Dermis blood vessel endothelial cell (primary cell): Measurements from ENCODE around the gene IGFLR1. TPM values are rescaled to one million over a fixed set of nuclear protein-coding genes. Genes with fewer than 3 reads are reported as not detected.

ENCODE experiments used
- DNase-seq: peaks from one replicate; pipeline ENCODE4 v3.0.0; 2010
- total RNA-seq: library from RNA; depleted of rRNA; stranded (reverse); fragments of >200 nt; gene quantifications from 2 replicates; pipeline ENCODE4 v1.2.3, GENCODE V29; 2014

The IGFLR1 gene
- total RNA-seq, 1 donor from 2014 or later: 1.9 TPM

DNA sequence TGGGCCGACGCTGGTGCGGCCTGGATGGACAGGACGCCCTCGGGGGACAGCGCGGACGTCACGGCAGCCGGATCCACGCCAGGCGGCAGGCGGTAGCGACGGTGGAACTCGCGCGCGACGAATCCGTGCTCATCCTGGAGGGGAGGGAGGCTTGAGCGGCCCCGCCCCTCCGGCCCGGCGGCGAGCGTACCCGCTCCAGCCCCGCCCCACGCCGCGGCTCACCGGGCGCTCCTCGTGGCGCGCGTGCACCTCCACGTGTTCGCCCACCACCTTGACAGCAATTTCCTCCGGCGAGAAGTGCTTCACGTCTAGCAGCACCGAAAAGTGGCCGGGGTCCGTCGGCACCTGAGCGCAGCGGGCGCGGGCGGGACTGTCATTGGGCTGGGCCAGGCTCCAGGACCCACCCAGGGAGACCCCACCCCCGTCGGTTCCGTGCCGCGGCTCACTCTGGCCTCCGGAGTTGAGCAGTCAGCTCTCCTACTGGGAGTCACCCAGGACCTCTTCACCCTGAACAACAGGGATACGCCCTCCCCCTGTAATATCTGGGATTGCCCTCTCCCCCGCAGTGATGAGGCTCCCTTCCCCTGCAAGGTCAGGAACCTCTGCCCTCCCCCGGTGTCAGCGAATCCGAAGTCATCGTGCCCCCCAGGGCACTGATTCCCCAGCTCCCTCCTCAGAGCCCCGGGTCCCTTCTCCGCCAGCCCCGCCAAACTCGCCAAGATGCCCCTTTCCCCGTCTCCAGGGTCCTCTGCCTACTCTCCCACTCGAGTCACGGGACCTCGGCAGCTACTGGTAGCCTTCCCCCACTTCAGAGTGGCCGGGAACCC, 13.5 kb upstream of the IGFLR1 start:
- DNase-seq: peak; percentile 12

DNA sequence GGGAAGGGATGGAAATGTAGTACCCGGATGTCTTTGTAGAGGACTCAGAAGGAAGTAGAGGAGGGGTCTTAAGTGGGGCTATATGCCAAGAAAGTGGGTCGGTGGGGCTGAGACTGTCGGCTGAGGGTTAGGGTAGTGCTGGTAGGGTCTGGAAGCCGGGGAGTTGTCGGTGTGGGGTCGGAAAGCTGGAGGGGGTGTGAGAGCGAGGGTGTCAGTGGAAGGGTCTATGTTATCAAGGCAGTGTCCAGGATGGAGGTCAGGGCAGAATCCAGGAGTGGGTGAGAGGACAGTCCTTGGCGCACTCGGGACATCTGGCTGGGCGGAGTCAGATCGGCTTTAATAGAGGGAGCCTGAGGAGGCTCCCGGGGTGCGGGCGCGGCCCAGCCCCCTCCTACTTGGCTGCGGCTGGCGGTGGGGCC, 12.9 kb upstream of the IGFLR1 start:
- DNase-seq: no peak

DNA sequence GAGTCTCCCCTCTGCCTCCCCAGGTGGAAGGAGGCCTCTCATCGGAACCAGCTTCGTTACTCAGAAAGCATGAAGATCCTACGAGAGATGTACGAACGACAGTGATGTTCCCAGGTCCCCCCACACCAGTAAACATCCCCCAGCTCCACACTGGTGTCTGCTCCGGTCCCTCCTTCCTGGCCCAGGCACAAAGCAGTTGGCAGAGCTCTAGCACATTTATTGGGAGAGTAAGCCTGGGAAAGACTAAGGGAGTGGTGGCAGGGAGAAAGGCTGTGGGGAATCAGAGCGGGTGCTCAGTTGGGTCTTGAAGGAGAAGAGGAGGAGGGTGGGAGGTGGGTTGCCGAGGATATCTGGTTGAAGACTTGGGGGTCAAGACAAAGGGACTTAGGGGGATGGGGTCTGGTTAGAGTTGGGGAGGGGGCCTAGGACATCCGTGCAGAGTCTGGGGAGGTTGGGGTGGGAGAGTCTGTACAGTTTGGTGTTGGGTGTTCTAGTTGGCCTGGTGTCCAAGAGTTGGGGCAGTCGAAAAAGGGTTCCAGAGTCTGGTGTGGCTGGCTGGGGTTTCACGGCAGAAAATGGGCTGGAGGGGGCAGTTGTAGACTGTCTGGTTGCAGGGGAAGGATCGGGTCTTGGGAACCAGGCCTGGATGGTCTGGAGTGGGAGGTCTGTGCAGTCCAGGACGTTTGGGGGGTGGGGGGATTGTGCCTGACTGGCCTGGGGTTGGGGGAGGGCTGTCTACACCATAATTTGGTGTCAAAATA, 12.3 kb upstream of the IGFLR1 start:
- DNase-seq: no peak

DNA sequence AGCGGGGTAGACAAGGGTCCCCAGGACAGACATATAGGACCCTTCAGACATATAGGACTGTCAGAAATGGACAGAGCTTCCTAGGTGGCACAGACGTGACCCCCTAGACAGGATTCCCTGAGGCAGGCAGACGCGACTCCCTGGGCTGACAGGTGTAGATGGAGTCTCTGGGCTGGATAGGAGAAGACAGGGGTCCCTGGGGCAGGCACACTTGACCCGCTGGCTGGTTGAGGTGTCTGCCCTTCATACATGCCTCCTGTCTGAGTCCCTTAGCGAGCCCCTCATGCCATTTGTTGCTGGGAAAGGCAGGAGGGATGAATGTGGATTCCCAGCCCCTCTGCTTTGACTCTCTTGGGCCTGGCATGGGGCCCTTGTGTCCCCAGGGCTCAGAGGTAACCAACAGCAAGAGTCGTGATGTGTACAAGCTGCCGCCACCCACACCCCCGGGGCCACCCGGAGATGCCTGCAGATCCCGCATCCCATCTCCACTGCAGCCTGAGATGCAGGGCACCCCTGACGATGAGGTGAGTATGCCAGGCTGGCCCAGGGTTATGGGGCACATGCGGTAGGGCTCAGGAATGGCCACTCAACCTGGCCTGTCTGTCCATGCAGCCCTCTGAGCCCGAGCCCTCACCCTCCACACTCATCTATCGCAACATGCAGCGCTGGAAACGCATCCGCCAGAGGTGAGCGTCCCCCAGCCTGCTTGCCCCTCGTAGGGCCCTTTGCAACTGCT, 11.6 kb upstream of the IGFLR1 start:
- no peak for DNase-seq

DNA sequence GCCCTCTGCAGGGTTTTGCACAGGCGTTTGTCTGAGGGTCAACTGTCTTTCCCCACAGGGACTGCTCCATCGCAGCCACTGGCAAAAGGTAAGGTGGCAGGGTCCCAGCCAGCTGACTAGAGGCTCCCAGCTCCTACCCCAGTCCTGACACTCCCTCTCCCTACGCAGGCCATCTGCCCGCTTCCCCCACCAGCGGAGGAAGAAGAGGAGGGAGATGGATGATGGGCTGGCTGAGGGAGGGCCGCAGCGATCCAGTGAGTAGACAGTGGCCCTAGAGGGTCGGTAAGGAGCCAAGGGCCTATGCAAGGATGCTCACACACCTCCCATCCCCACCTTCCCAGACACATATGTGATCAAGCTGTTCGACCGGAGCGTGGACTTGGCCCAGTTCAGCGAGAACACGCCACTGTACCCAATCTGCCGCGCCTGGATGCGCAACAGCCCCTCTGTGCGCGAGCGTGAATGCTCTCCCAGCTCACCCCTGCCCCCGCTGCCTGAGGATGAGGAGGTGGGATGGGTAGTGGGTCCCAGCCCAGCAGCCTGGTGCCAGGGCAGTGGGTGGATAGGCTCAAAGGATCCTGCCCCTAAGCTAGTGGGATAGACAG, 10.6 kb upstream of the IGFLR1 start:
- DNase-seq: no peak

DNA sequence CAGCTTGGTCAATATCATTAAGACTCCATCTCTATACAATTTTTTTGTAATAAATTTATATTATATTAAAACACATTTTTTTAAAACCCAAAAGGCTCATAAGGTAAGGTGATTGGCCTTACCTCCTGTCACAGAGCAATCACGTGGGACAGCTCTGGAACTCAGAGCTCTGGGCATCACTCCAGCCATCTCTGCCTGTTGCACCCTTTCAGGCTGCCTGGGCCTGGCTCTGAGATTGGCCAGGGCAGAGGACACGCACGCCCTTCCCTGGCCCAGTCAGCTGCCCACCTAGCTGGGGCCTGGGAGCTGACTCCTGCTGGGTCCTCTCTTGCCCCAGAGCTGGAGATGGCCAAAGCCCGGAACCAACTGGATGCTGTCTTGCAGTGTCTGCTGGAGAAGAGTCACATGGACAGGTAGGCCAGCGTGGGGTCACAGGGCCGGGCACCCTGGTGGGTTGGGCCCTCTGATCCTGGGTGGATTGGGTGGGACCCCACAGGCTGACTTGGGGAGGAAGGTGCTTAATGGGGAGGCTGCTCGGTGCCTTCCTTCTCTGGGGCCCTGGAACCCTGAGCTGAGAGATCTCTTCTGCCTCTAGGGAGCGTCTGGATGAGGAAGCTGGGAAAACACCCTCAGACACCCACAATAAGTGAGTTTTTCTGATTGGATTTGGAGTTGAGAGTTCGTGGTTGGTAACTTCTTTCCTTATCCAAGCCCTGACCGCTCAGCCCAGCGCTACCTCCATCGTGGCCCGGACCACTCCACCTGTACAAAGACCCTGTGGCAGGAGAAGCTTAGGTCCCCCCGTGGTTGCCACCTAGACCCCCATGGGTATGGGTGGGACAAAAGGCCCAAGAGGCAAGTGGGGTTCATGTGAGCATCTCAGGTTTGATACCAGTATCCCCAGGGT, 9.8 kb upstream of the IGFLR1 start:
- DNase-seq: no peak

DNA sequence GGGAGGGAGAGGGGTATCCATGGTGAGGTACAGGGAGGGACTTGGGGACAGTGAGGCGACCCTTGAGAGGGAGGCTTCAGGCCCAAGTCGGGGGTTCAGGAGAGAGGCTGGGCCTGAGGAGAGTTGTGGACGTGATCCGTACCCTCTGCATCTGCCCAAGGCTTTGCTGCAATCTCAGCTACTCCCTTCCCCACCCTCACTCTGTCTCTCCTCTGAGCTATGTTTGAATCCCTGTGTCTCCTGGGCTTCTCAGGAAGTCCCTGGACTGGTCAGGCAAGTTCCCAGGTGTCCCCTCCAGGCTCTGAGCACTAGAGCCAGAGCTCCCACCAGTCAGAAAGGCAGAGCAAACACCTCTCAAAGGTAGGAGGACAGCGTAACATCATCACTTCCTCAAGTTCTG, 7.9 kb upstream of the IGFLR1 start:
- no peak for DNase-seq

DNA sequence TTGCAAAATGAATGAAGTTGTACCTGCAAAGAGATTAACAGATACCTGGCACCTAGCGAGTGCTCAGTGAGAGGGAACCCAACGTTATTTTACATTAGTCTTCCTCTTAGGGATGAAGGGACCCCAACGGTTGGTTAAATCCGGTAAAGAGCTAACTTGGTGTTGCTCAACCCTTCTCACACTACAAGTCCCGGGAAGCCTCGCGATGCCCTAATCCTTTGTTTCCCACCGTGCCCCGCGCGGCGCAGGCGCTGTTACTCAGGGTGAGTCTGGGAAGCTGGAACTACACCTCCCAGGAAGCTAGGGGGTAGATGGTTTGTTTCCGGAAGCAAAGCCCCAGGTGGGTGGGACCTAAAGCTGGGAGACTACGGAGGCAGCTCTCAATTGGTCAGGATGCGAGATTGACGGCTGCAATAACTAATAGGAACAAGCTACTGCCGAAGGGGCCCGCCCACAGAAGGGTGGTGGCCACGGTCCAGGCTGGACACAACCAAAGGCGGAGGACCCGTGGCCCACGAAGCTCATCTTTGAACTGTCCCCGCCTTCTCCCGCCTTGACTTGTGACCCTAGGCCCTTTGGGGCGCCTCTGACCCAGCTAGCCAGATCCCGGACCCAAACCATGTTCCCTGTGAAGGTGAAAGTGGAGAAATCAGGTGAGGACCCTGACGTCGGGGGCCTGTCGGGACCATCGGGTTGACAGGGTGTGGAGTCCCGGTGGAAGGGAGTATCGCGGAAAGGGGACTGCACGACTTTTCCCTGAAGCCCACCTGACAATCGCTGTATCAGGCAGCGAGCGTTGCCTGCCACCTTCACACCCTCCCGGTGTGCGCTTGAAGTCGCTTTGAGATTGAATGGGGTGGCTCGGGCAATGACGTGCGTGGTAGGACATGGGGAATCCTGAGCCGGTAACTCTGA, 6.1 kb upstream of the IGFLR1 start, which contains the start of gene LIN37:
LIN37 (plus strand) TSS at position 471 of the 915 bp plus-strand sequence; CDS start at position 620, 149 bp downstream.
- DNase-seq: peak; percentile 100

DNA sequence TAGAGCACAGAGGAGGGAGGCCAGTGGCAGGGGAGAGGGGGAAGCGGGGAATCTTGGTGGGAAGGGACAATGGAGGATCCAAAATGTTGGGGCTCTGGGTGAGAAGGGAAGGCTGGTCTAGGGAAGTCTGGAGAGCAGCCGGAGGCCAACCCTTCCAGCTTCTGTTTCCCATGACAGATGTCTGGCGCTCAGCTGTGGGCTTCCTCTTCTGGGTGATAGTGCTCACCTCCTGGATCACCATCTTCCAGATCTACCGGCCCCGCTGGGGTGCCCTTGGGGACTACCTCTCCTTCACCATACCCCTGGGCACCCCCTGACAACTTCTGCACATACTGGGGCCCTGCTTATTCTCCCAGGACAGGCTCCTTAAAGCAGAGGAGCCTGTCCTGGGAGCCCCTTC, 4.3 kb upstream of the IGFLR1 start:
- no peak for DNase-seq

DNA sequence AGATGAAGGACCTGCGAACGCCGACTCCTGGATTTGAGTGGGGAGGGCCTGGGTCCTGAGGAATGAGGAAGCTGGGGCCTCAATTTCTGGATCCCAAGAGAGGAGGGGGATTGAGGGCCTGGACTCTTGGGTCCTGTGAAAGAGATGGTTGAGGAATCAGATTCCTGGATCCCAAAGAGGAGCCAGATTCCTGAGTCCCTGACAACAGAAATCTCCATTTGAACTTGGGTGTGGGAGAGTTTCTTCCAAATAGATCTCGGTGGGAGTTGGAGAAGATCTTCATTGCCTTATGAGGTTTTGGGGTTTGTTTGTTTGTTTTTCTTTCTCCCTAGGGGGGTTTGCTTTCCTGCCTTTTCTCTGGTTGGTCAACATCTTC, 3.8 kb upstream of the IGFLR1 start:
- DNase-seq: no peak

DNA sequence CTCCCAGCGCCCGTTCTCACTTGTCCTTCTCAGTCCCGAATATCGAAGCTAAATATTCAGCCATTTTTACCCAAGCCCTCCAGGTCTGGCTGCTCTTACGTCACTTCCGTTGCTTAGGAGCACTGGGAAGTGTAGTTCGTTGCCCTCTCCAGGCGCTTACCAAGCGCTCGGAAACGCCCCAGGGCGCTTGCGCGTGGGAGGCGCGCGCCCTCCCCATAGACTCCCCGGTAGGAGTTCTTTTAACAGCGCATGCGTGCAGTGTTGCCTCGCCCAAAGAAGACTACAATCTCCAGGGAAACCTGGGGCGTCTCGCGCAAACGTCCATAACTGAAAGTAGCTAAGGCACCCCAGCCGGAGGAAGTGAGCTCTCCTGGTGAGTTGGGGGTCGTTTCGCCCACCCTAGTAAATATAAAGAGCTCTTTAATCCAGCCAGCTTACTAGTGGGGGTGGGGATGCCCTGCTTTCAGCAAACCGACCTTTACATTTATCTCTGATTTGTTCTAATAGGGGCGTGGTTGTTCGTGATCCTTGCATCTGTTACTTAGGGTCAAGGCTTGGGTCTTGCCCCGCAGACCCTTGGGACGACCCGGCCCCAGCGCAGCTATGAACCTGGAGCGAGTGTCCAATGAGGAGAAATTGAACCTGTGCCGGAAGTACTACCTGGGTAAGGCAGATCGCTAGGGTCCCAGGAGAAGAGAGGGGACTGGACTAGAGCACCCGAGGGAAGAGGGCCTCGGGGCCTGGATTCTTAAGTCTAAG, 3.3 kb upstream of the IGFLR1 start, which contains the start of the genes PSENEN and U2AF1L4:
PSENEN (plus strand) TSS at position 324 of the 759 bp plus-strand sequence; CDS start at position 604, 280 bp downstream.
U2AF1L4 (minus strand) TSS at position 91 of the 759 bp plus-strand sequence; CDS start at position 64, 27 bp downstream.
- peak; percentile 100 for DNase-seq

DNA sequence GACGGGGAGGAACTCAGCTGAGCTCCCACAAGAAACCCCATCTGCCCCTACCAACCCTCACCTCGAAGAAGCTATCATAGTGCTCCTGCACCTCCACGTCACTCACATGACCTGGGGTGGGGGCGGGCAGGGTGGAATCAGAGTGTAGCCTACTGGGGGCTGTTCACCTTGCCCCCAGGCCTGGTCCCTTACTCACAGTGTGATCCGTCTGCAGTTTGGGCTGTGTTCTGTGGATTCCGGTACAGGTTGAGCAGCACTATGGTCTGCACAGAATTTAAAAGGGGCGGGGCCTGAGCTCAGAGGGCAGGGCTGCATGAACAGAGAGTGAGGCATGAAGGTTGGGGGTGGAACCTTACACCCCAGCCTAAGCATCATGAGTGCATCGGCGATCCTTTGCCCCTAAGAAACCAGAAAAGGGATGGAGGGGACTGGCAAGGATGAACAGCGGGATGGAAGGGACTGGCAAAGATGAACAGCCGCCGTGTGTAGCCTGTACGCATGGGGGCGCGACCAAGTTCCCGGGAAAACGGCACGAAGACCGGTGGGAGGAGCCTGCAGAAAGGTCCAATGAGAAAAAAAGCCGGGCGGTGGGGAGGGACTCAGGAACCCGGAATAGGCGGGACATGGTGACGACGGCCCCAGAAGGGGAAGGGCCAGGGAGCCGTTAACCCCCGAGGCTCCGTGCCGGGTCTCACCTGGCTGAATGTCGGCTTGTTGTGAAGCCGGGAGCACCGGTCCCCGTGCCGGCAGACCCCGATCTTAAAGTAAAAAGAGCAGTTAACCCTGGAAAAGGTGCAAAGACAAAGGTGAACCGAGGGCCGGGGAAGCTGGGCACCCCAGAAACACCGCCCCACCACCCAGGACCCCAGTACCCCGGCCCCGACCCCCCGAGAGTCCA, 2.4 kb upstream of the IGFLR1 start:
- peak; percentile 97 for DNase-seq

DNA sequence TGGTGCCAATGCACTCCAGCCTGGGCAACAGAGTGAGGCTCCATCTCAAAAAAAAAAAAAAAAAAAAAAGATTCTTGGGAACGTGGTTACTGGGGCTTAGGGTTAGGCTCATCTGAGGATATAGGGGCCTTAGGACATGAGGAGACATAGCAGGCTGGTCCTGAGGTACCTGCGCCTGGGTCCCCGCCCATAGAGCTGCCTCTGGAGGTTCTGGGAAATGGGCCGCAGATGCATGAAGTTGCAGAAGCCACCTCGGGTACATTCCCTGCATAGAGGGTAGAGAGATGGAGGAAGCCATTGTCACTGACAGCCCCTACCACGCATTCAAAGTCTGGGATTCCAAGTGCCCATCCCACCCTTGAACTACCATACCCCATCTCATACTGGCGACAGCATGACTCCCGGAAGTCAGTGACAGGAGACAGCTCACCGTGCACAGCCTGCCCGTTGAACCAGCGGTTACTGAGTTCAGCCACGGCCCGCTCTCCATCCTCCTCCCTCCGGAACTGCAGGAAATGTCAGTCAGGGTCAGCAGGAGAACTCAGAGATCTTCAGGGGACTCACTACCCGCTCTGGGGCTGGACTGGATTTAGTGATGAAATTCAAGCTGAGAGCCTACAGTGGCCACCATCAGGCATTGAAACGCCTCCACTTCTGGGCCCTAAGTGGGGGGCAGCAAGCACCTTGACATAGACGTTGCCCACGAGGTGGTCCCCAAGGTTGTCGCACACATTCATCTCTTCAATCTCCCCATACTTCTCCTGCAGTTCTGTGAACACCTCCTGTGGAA, 1.6 kb upstream of the IGFLR1 start:
- no peak for DNase-seq

DNA sequence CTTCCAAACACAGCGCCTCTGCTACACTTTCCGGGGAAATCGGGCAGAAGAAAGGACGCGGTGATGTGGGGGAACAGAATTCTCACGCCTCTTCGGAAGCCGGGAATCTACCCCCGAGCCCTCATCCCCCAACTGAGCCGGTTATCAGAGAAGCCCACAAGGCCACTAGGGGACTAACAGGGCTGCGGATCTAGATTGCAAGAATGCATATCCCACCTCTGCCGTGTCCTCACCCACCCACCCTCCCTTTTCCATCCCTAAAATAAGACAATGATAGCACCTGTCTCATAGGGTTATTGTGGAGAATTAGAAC, 1.1 kb downstream of the IGFLR1 start:
- DNase-seq: no peak

DNA sequence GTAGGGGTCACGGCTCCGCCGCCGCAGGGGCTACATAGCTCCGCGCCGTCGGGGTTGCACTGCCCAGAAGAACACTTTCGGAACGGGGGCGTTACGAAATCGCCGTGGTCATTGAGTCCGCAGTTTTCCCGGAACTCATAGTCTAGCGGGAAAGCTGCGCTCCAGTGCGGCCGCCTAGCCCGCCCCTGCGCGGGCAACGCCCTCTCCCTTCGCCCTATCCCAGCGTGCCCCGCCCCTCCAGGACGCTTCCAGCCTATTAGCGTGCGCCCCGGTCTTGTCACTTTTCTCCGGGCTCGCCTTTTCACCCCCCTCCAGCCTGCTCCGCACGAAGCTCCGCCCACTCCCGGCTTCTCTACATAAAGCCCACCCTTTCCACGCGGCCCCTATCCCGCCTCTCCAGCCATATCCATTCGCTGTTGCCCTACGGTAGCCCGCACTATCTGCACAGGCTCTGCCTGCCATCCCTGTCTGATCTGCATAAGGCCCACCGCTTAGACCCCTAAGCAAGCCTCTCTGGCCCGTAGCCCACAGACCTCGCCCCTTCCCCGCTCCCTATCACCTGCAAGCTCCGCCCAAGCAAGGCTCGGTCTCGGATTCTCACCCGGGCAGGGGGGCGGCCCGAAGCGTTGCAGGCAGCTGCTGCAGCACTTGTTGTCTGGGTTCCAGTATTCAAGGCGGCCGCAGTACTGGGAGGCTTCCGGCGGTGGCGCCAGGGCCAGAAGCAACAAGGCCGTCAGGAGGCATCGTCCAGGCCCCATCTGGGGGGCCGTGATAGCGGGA, 1.6 kb downstream of the IGFLR1 start:
- DNase-seq: peak; percentile 96

DNA sequence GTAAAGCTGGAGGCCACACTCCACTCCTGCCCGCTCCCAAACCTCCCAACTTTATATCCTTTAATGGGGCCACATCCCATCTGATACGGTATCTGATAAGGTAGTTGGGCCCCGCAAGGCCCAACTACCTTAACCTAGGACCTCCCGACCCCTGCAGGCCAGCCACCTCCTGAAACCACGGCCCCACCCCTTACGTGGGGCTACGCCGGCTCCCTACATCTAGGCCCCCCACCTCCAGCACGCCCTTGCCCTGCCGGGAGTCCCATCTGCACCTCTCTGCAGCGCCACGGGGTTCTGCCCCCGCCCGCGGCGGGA, 2.2 kb downstream of the IGFLR1 start:
- DNase-seq: no peak
